ENCODE measurements around the gene TBKBP1. TPM values are rescaled to one million over a fixed set of nuclear protein-coding genes. Genes with fewer than 3 reads are reported as not detected.

The TBKBP1 gene
- total RNA-seq, 4 donors from 2014 or later, result 3.0 to 23.1 (median 5.2) TPM

- Histone ChIP-seq H3K4me3 (no peak overlapping the region), H3K27me3 (no peaks in the 10 kb centered on the region), H3K9me3 (no peaks in the 10 kb centered on the region), H3K4me1 (no peaks in the 10 kb centered on the region), H3K36me3 (peaks cover 0 to 16% (median 0%) of the 10 kb centered on the region in 3 donors), H3K27ac (peak overlapping the region in 1 of 4 donors; percentile 4)
- TF ChIP-seq CTCF (IDR thresholded peaks at IDR 0.05) (no peak), POLR2A (IDR thresholded peaks at IDR 0.05) (no peak)
- no peak for DNase-seq
These were observed 7.2 kb upstream of the TBKBP1 start for GRCh38 chr17:47686664-47687327.

- Histone ChIP-seq H3K4me3 (no peak overlapping the region), H3K27me3 (no peaks in the 10 kb centered on the region), H3K9me3 (no peaks in the 10 kb centered on the region), H3K36me3 (peaks cover 0 to 11% (median 0%) of the 10 kb centered on the region in 3 donors), H3K27ac (peak overlapping the region in 1 of 4 donors; percentile 4), H3K4me1 (no peaks in the 10 kb centered on the region)
- DNase-seq, result no peak
- TF ChIP-seq CTCF (IDR thresholded peaks at IDR 0.05) (no peak), POLR2A (IDR thresholded peaks at IDR 0.05) (no peak)
These were observed 6.7 kb upstream of the TBKBP1 start for GRCh38 chr17:47687328-47687690.

DNA sequence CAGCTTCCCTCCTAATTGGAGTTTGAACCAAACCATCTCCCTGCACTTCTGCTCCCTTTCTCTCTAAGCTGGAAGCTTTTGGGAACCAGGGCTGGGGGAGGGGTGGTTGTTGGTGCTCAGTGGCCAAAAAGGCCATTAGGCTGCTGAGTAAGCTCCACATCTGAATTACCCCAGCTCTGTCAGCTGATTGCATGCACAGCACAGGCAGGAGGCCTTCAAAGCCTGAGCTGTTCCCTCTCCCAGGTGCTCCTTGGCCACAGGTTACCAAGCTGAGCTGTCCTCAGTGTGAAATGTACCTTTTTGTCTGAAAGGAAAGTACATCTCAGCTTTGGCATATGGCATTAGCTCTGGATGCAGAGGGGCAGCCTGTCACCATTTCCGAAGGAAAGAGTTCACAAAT, 6.2 kb upstream of the TBKBP1 start:
- no peaks in the 10 kb centered on the region for H3K27me3 ChIP-seq
- TF ChIP-seq CTCF (IDR thresholded peaks at IDR 0.05), result no peak
- no peak for TF ChIP-seq POLR2A (IDR thresholded peaks at IDR 0.05)
- no peaks in the 10 kb centered on the region for H3K9me3 ChIP-seq
- H3K4me1 ChIP-seq, result peaks cover 0 to 2% (median under 1%) of the 10 kb centered on the region in 4 donors
- DNase-seq, result no peak
- H3K36me3 ChIP-seq, result peaks cover 0 to 6% (median 0%) of the 10 kb centered on the region in 3 donors
- H3K4me3 ChIP-seq, result no peak overlapping the region
- H3K27ac ChIP-seq, result no peak overlapping the region

- Histone ChIP-seq H3K4me3 (no peak overlapping the region), H3K36me3 (no peaks in the 10 kb centered on the region), H3K4me1 (peaks cover 0 to 21% (median 7%) of the 10 kb centered on the region in 4 donors), H3K27me3 (no peaks in the 10 kb centered on the region), H3K9me3 (no peaks in the 10 kb centered on the region), H3K27ac (no peak overlapping the region)
- TF ChIP-seq POLR2A (IDR thresholded peaks at IDR 0.05), result no peak
- TF ChIP-seq CTCF (IDR thresholded peaks at IDR 0.05), result no peak
- no peak for DNase-seq
These were observed 3.8 kb upstream of the TBKBP1 start for GRCh38 chr17:47690121-47690520.

- peak overlapping the region in 2 of 4 donors; percentile 39 to 86 for H3K27ac ChIP-seq
- TF ChIP-seq POLR2A (IDR thresholded peaks at IDR 0.05), result no peak
- TF ChIP-seq CTCF (IDR thresholded peaks at IDR 0.05), result no peak
- peak overlapping the region in 1 of 4 donors; percentile 86 for H3K4me3 ChIP-seq
- no peaks in the 10 kb centered on the region for H3K27me3 ChIP-seq
- no peaks in the 10 kb centered on the region for H3K9me3 ChIP-seq
- no peak for DNase-seq
- no peaks in the 10 kb centered on the region for H3K36me3 ChIP-seq
- peaks cover 0 to 26% (median 7%) of the 10 kb centered on the region in 4 donors for H3K4me1 ChIP-seq
These were observed 1.6 kb upstream of the TBKBP1 start for GRCh38 chr17:47692137-47692894.

Data from Peyer's patch (tissue), 4 donors.